Peyer's patch (tissue), 4 donors: Measurements from ENCODE around the gene B3GAT3. TPM values are rescaled to one million over a fixed set of nuclear protein-coding genes. Genes with fewer than 3 reads are reported as not detected.
"Not testable (repeated sequence)": the region's sequence is repeated elsewhere in the genome, so short reads cannot be mapped to it uniquely, and the experiment has no call there.

Source experiments
- DNase-seq, 3 donors: peaks; one replicate each; pipeline ENCODE4 v3.0.0-alpha.2; 2017 to 2019
- H3K27ac ChIP-seq, 4 donors: fragments of 200-600 bp; sonication (generic); one replicate each; pipeline ENCODE4 v1.5.1; 2016 to 2019
- H3K27me3 ChIP-seq, 2 donors: fragments of 200-600 bp; sonication (generic); one replicate each; pipeline ENCODE4 v1.5.1; 2019
- H3K36me3 ChIP-seq, 3 donors: fragments of 200-600 bp; sonication (generic); one replicate each; pipeline ENCODE4 v1.5.1; 2016 to 2019
- H3K4me1 ChIP-seq, 4 donors: fragments of 200-600 bp; sonication (generic); one replicate each; pipeline ENCODE4 v1.5.1; 2016 to 2019
- H3K4me3 ChIP-seq, 4 donors: fragments of 200-600 bp; sonication (generic); 1 replicate in 3 of 4; 2 replicates in 1 of 4; pipeline ENCODE4 v1.5.1; 2016 to 2019; ENCODE audit warnings: mild to moderate bottlenecking in 1 of 4
- H3K9me3 ChIP-seq, 4 donors: fragments of 200-600 bp; sonication (generic); one replicate each; pipeline ENCODE4 v1.5.1; 2016 to 2019; ENCODE audit warnings: mild to moderate bottlenecking in 1 of 4
- CTCF ChIP-seq, 6 experiments: fragments of 450-650 bp in 4 of 6; fragments of 200-600 bp in 2 of 6; sonication (generic) in 1 of 6; IDR thresholded peaks; one replicate each; pipeline ENCODE4 v1.5.1; 2017 to 2019; ENCODE audit warnings: antibody characterized with exemption in 6 of 6, mild to moderate bottlenecking in 3 of 6, moderate library complexity in 1 of 6
- POLR2A ChIP-seq, 2 donors: fragments of 450-650 bp; IDR thresholded peaks; one replicate each; pipeline ENCODE4 v1.5.1; 2017; ENCODE audit warnings: antibody characterized with exemption in 2 of 2, mild to moderate bottlenecking in 2 of 2, moderate library complexity in 2 of 2
- total RNA-seq, 4 donors: library from RNA; depleted of rRNA; stranded (reverse); fragments of >200 nt; gene quantifications; one replicate each; pipeline ENCODE4 v1.1.0, GENCODE V29; 2016

The B3GAT3 gene
- total RNA-seq, 4 donors from 2014 or later = 26.6 to 88.3 (median 38.0) TPM

GRCh38 chr11:62652161-62653006, 30.6 kb upstream of the B3GAT3 start:
- peak overlapping the region; percentile 88 to 95 (median 92) for H3K27ac ChIP-seq

DNA sequence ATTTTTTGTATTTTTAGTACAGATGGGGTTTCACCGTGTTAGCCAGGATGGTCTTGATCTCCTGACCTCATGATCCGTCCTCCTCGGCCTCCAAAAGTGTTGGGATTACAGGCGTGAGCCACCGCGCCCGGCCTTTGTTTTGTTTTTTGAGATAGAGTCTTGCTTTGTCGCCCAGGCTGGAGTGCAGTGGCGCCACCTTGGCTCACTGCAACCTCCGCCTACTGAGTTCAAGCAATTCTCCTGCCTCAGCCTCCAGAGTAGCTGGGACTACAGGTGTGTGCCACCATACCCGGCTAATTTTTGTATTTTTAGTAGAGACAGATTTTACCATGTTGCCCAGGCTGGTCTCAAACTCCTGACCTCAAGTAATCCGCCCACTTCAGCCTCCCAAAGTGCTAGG, 28.5 kb upstream of the B3GAT3 start:
- Histone ChIP-seq H3K4me1 (peaks cover 0 to 25% (median 12%) of the 10 kb centered on the region in 4 donors), H3K36me3 (peaks cover 0 to 22% (median 0%) of the 10 kb centered on the region in 3 donors)
- not testable (repeated sequence) for H3K27me3 ChIP-seq, H3K27ac ChIP-seq, H3K9me3 ChIP-seq, H3K4me3 ChIP-seq, DNase-seq

More at GRCh38 chr11:62652161-62653006, 30.6 kb upstream of the B3GAT3 start:
- Histone ChIP-seq H3K4me1 (peaks cover 0 to 14% (median 7%) of the 10 kb centered on the region in 4 donors), H3K36me3 (peaks cover 0 to 22% (median 0%) of the 10 kb centered on the region in 3 donors), H3K27me3 (no peaks in the 10 kb centered on the region), H3K4me3 (peak overlapping the region; percentile 76 to 95 (median 84)), H3K9me3 (no peaks in the 10 kb centered on the region)
- no peak for DNase-seq
- no peak for TF ChIP-seq CTCF (IDR thresholded peaks at IDR 0.05)
- no peak for TF ChIP-seq POLR2A (IDR thresholded peaks at IDR 0.05)

DNA sequence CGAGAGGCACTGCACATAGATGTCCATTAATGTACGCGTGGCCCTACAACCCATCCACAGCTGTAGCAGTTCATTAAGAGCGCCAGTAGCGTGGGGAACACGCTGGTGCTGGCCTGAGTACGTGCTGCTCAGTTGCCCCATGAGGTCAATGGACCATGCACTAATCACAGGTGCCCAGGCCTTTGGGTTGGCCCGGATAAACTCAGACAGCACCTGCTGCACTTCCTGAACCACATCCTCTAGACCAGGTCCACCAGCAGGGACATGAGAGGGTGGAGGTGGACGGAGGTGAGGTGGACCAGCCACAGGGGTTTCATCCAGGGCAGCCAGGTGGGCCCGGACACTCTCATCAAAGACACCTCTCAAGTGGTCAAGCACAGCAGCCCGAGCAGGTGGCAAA, 27.7 kb upstream of the B3GAT3 start:
- no peaks in the 10 kb centered on the region for H3K27me3 ChIP-seq
- H3K4me3 ChIP-seq = no peak overlapping the region
- H3K9me3 ChIP-seq = no peaks in the 10 kb centered on the region
- DNase-seq = no peak
- TF ChIP-seq POLR2A (IDR thresholded peaks at IDR 0.05) (no peak), CTCF (IDR thresholded peaks at IDR 0.05) (no peak)
- H3K27ac ChIP-seq = no peak overlapping the region
- peaks cover 0 to 33% (median 13%) of the 10 kb centered on the region in 4 donors for H3K4me1 ChIP-seq
- peaks cover 0 to 23% (median 0%) of the 10 kb centered on the region in 3 donors for H3K36me3 ChIP-seq

DNA sequence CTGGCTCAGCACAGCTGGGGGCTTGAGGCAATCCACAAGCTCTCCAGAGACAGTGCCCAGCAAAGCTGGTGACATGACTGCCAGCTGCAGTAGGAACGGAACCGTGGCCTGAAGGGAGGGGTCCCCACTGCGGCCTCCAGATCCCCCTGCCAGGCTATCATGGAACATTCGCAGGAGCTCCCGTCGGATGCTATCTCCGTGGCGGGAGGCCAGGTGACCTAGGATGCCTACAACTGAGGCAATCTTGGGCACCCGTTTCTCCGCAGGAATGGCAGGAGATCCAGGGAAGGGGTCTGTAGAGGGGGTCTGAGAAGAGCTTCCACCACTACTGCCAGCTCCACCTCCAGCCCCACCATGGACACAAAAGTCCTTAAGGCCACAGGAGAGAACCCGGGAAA, 27.2 kb upstream of the B3GAT3 start:
- Histone ChIP-seq H3K4me1 (peaks cover 0 to 35% (median 13%) of the 10 kb centered on the region in 4 donors), H3K4me3 (no peak overlapping the region), H3K9me3 (no peaks in the 10 kb centered on the region), H3K27me3 (no peaks in the 10 kb centered on the region), H3K27ac (no peak overlapping the region), H3K36me3 (peaks cover 0 to 28% (median 0%) of the 10 kb centered on the region in 3 donors)
- no peak for DNase-seq
- TF ChIP-seq POLR2A (IDR thresholded peaks at IDR 0.05) = no peak
- TF ChIP-seq CTCF (IDR thresholded peaks at IDR 0.05) = no peak

DNA sequence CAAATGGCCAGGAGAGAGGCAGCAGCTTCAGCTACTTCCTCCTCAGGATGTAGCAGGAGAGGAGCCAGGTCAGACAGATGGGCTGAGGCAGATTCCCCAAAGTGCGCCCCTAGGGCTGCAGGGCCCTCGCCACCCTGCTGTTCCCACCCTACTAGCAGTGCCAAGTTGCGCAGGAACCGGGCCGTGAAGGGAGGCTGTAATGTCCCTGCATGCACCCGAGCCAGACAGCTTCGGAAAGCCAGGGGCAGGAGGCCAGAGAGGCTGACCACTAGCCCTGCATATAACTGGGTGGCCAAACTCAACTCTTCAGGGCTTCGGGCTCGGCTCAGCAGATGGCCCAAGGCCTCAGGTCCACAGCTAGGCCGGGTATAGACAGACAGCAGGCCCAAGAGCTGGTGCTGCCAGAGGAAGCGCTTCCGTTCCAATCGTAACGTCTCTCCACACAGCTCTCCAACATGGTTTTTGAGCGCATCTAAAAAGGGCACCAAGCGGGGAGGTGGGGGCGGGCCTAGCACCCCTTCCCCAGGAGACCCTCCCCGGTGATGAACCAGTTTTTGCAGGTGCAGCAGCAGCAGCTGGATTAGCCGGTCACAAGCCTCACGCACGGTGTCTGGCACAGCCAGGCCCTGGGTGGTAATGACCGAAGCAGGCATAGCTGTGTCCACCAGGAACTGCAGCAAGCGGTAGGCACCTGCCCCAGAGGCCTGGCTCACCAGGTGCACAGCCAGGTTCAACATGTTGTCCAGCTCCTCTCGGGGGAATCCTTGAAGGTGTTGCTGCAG, 26.6 kb upstream of the B3GAT3 start:
- TF ChIP-seq CTCF (IDR thresholded peaks at IDR 0.05) = no peak
- no peak for TF ChIP-seq POLR2A (IDR thresholded peaks at IDR 0.05)
- Histone ChIP-seq H3K36me3 (peaks cover 0 to 34% (median 0%) of the 10 kb centered on the region in 3 donors), H3K4me1 (peaks cover 0 to 35% (median 13%) of the 10 kb centered on the region in 4 donors), H3K27me3 (no peaks in the 10 kb centered on the region), H3K4me3 (no peak overlapping the region), H3K9me3 (no peaks in the 10 kb centered on the region), H3K27ac (no peak overlapping the region)
- no peak for DNase-seq

DNA sequence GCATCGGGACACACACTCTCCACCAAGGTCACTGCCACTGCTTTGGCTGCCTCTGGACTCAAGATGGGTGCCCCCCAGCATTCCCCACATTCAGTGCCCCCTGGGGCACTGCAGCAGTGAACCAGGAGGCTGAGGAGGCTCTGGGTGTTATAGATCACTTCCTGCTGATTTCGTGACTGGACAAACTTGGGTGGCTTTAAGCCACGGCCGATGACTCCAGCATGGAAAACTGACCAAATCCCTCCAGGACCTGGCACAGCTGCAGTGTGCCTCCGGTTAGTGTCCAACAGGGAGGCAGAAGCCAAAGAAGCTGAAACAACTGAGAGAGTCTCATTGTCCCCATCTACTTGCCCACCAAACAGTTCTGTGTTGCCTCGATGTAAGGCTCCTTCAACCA, 25.8 kb upstream of the B3GAT3 start:
- no peak for TF ChIP-seq POLR2A (IDR thresholded peaks at IDR 0.05)
- no peak for TF ChIP-seq CTCF (IDR thresholded peaks at IDR 0.05)
- Histone ChIP-seq H3K4me3 (no peak overlapping the region), H3K36me3 (peaks cover 0 to 42% (median 0%) of the 10 kb centered on the region in 3 donors), H3K27me3 (no peaks in the 10 kb centered on the region), H3K9me3 (no peaks in the 10 kb centered on the region), H3K27ac (no peak overlapping the region), H3K4me1 (peaks cover 0 to 35% (median 13%) of the 10 kb centered on the region in 4 donors)
- no peak for DNase-seq
